ENCODE measurements around the gene SHC1. TPM values are rescaled to one million over a fixed set of nuclear protein-coding genes. Genes with fewer than 3 reads are reported as not detected.
"Not testable (repeated sequence)": the region's sequence is repeated elsewhere in the genome, so short reads cannot be mapped to it uniquely, and the experiment has no call there.

SHC1 gene
- total RNA-seq, 1 donor: 59.5 TPM

DNA sequence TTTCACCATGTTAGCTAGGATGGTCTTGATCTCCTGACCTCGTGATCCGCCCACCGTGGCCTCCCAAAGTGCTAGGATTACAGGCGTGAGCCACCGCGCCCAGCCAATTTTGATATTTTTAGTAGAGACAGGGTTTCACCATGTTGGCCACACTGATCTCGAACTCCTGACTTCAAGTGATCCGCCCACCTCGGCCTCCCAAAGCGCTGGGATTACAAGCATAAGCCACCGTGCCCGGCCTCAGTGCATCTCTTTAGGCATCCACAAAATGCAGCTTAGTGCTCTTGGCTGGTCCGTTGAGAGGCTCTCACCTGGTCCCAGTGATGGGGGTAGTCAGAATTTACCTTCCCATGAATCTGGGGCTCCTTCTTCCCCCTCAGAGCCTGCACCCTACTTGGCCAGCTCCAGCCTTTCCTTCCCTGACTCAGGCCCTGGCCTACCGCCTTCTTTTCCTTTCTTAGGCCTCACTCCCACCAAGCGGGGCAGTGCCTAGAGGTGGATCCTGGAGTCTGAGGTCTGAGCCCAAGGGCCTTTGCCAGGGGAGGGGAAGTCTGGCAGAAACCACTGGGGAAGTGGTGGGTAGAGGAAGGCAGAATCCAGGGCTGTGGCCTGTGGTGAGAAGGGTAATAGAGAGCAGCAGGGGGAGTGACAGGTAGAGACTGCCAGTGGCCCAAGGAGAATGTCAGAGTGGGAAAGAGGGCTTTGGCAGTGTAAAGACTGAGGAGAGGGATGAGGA, 26.6 kb upstream of the SHC1 start:
- peak in 2 of 3 donors; percentile 58 to 66 for DNase-seq (ENCODE audit: low read depth in 2 of 3, low spot score in 2 of 3)

DNA sequence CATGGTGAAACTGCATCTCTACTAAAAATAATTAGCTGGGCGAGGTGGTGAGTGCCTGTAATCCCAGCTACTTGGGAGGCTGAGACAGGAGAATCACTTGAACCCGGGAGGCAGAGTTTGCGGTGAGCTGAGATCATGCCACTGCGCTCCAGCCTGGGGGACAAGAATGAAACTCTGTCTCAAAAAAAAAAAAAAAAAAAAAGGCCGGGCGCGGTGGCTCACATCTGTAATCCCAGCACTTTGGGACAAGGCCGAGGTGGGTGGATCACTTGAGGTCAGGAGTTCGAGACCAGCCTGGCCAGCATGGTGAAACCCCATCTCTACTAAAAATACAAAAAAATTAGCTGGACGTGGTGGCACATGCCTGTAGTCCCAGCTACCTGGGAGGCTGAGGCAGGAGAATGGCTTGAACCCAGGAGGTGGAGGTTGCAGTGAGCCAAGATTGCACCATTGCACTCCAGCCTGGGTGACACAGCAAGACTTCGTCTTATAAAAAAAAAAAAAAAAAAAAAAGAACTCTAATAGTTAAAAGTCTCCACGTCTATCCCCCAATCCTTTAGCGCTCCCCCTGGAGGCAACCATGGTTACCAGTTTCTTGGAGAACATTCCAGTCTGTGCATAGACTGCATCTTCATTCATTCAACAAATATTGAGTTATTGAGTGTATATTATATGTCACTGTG, 24.9 kb upstream of the SHC1 start:
- peak in 1 of 3 donors; percentile 51 for DNase-seq (ENCODE audit: low read depth in 2 of 3, low spot score in 2 of 3)

DNA sequence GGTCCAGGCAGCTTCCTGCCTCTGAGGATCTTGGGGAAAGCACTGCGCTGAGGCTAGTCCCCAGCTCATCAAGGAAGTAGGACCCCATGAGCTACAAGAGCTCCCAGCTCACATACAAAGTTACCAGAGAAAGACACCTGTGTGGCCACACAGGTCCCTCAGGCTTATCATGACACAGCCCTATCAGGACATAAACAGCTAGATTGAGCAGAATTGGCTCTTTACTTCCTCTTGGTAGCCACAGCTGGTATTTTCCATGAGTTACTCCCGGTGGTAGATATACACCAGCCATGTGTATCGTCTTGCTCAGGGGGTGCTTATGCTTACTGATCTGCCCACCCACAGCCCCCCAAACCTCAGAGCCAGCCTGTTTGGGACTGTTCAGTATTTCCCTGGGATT, 24.0 kb upstream of the SHC1 start:
- no peak for DNase-seq (ENCODE audit: low read depth in 2 of 3, low spot score in 2 of 3)

DNA sequence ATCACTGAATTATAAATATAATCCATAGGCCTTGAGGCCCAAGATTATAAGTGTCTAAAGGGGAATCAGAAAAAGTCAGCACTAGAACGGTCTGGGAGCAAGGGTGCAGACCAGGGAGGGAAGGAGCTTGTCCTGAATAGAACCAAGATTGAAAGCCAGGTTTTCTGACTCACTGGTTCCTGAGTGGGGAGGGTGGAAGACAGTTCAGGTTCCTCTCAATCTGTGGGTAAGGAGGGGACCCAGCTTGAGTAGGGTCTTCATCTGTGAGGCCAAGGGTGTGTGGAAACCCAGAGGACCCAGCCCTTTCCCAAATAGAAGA, 23.7 kb upstream of the SHC1 start:
- no peak for DNase-seq (ENCODE audit: low read depth in 2 of 3, low spot score in 2 of 3)

DNA sequence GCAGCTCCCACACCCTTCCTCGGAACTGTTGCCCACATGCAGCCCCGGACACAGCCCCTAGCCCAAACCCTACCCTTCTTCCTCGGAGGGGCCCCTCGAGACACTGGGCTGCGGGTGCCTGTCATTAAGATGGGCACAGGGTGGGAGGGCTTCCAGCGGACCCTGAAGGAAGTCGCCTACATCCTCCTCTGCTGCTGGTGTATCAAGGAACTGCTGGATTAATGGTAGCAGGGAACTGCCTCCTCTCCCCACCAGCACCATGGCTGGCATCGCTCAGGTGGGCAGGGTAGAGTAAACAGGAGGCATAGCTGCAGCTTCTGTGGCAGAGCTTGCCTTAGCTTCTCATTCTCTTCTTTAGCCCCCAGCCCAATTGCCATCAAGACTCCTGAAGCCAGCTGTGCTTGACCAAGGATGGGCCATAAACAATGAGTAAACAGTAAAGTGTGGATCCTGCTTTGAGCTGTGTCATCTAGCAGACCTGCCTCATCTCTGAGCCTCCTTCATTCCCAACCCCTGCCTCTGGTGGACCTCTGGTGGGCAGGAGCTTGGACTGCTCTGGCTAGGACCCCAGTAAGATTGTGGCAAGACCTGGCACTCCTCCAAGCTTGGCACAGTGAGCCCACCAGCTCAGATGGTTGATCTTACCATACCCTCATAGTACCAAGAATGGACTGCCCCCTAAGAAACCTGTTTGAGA, 23.2 kb upstream of the SHC1 start, which contains the start of gene LENEP:
Gene LENEP (plus strand): TSS at position 15 of the 697 bp plus-strand sequence. CDS start 22 bp downstream, at position 37.
- DNase-seq (ENCODE audit: low read depth in 2 of 3, low spot score in 2 of 3): no peak

DNA sequence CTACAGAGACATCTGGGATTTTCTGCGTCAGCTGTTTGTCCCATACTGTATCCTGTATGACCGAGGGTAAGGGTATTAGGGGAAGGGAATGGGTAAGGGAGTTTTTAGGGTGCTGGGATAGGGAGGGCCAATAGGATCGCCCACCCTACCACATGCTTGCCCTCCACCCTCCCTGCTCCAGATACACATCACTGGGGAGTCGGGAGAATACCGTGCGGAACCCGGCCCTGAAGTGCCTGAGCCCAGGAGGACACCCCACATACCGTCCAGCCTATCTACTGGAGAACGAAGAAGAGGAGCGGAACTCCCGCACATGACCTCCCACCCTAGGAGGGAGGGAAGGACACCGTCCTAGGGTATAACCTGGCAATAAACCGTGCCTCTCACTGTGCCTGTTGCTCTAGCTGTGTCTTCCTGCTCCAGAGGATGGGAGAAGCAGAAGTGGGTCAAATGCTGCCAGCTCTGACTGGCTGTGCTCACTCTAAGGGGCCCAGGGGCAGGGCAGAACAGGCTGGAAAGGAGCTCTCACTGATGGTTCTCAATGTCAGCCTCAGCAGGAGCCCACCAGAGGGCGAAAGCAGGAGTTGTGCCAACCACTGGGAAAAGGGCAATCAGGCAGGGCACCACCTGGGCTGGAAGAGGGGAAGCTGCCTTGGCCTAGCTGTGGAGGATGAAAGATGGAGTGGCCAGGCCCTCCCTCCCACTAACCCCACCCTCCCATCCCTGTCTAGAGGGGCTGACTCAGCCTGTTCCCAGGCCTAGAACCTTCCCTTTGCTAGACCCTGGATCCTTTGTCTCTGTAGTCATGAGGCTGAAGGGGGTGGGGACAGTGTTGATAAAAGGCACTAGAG, 22.4 kb upstream of the SHC1 start:
- no peak for DNase-seq (ENCODE audit: low read depth in 2 of 3, low spot score in 2 of 3)

DNA sequence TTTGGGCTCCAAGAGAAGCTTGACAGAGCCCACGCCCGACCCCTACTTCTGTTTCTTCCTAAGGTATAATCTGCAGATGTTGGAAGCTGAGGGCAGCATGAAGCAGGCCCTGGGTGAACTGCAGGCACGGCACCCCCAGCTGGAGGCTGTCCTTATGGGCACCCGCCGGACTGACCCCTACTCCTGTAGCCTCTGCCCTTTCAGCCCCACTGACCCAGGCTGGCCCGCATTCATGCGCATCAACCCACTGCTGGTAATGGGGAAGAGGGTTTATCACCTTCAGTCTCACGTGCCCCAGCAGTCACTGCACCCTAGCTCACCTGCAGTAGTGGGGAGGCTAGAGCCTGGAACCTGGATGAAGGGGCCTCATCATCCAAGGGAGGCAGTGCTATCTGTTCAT, 19.7 kb upstream of the SHC1 start:
- no peak for DNase-seq (ENCODE audit: low read depth in 2 of 3, low spot score in 2 of 3)

DNA sequence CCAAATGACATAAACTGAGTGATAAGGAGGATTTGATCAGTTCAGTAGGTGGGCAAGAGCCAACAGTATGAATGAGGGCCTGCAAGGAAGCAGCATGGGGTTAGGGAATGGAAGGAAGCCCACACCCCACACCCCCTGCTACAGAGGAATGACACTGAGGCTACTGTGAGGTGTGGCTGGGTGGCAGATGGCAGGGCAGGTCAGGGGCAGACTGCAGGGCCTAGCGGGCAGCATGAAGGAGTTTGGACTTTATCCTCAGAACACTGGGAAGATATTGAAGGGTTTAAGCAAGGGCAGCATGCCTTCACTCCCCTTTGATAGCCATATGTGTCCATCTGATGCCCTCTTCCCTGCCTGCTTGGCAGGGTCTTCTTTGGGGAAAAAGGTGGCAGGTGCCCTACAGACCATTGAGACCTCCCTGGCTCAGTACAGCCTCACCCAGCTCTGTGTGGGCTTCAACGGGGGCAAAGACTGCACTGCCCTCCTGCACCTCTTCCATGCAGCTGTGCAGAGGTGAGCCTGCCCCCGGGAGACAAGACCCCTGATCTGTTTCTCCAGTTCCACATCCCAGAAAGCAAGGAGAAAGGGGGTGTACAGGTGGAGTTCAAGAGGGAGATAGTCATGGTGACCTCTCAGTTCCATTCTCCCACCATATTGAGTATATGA, 18.8 kb upstream of the SHC1 start:
- no peak for DNase-seq (ENCODE audit: low read depth in 2 of 3, low spot score in 2 of 3)

DNA sequence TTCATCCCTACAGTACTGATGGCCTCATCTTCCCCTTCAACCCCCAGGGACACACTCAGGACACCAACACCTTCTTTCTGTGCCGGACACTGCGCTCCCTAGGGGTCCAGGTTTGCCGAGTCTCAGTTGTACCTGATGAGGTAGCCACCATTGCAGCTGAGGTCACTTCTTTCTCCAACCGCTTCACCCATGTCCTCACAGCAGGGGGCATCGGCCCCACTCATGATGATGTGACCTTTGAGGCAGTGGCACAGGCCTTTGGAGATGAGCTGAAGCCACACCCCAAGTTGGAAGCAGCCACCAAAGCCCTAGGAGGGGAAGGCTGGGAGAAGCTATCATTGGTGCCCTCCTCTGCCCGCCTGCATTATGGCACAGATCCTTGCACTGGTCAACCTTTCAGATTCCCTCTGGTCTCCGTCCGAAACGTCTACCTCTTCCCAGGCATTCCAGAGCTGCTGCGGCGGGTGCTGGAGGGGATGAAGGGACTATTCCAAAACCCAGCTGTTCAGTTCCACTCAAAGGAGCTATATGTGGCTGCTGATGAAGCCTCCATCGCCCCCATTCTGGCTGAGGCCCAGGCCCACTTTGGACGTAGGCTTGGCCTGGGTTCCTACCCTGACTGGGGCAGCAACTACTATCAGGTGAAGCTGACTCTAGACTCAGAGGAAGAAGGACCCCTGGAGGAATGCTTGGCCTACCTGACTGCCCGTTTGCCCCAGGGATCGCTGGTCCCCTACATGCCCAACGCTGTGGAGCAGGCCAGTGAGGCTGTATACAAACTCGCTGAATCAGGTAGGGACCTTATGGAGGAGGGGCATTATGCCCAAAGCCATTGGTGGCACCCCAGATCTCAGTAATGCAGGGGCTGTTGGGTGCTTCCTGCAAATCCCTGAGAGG, 17.8 kb upstream of the SHC1 start:
- no peak for DNase-seq (ENCODE audit: low read depth in 2 of 3, low spot score in 2 of 3)

DNA sequence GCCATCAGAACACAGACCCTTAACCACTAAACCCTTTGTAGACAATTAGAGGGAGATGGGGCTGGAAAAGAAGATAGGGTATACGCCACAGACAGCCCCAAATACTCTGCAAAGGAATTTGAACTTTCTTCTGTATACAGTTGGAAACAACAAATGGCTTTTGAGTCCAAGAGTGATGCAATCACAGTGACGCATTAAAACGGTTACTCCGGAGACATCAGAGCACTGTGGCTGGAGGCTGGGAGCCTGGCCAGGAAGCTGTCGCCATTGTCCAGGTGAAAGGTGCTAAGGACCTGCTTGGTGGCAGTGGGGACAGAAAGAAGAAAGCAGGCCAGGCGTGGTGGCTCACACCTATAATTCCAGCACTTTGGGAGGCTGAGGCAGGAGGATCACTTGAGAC, 16.8 kb upstream of the SHC1 start:
- no peak for DNase-seq (ENCODE audit: low read depth in 2 of 3, low spot score in 2 of 3)

DNA sequence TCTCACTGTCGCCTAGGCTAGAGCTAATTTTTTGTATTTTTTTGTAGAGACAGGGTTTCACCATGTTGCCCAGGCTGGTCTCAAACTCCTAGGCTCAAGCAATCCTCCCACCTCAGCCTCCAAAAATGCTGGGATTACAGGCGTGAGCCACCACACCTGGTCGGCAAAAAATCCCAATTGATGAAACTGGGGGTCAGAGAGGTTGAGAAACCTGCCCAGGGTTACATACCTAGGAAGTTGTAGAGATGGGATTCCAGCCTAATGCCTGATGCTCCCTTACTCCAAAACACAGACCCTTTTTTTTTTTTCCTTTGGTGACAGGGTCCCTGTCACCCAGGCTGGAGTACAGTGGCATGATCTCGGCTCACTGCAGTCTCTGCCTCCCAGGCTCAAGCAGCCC, 16.2 kb upstream of the SHC1 start:
- not testable (repeated sequence) for DNase-seq (ENCODE audit: low read depth in 2 of 3, low spot score in 2 of 3)

DNA sequence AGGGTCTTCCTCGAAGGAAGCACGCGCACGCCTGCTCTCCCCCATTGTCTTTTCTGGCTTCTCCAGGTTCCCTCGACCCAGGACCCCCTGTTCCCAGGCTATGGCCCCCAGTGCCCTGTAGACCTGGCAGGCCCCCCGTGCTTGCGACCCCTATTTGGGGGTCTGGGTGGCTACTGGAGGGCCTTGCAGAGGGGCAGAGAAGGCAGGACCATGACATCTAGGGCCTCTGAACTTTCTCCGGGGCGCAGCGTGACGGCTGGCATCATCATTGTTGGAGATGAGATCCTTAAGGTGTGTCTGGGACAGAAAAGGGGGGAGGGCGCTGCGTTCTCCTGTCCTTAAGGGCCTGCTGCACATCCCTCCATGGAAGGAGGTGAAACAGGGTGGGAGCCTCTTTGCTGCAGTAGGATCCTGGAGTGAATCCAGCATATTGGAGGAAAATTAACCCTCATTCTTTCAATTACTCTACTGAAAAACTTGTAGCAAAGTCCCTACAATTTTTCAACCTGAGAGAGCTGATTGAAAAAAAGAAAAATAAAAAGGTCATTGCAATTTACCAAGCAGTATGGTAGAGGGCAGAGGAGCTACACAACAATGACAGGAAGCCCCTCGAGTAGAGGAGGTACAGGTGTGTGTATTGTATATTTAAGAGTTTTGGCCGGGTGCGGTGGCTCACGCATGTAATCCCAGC, 13.4 kb upstream of the SHC1 start:
- no peak for DNase-seq (ENCODE audit: low read depth in 2 of 3, low spot score in 2 of 3)

DNA sequence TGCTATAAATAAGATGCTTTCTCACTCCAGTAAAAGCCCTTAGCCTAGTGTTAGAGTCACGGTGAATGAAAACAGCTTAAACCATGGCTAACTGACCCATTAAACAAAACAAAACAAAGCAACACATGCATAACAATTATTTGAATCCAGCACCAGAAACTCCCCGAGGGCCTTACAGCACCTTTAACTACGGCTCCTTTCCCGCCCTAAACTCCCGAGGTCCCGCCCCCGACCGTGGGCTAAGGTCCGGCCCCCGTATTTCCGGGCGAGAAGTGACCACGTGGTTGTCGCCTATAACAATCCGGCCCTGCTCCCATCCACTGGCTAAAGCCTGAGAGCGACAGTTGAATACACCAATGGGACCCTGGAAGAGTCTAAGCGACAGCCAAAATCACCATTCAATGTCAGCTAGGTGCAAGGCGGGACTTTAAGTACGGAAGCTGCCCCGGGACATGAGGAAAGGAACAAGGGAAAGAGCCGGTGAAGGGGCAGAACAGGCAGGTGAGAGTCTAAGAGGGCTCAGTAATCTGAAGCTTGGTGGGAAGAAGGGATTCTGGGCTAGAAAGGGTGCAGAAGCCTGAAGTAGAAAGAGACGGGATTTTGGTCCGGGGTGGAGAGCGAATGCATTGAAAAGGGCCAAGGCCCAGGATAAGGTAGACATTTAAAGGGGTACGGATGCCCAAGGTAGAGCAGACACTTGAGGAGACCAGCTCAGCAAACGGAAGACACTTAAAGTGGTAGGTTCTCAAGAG, 12.5 kb upstream of the SHC1 start, which contains the start of gene FLAD1:
Gene FLAD1 (plus strand): TSS at position 448 of the 752 bp plus-strand sequence. CDS start 351 bp downstream, outside the sequence.
- peak; percentile 85 to 99 (median 99) for DNase-seq (ENCODE audit: low read depth in 2 of 3, low spot score in 2 of 3)

DNA sequence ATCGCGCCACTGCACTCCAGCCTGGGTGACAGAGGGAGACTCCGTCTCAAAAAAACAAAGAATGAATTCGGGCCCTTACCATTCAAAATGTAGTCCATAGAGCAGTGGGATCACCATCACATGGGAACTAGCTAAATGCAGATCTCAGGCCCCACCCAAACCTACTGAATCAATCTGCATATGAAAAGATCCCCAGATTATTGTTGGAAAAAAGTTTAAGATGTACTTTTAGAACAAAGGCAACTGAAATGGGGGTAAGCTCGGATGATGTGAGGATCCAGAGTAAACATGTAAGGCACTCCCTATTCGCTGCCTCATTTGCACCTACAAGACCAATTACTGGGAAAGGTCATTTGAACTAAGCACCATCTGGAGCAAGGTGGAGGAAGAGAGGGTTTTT, 11.8 kb upstream of the SHC1 start:
- DNase-seq (ENCODE audit: low read depth in 2 of 3, low spot score in 2 of 3): no peak

DNA sequence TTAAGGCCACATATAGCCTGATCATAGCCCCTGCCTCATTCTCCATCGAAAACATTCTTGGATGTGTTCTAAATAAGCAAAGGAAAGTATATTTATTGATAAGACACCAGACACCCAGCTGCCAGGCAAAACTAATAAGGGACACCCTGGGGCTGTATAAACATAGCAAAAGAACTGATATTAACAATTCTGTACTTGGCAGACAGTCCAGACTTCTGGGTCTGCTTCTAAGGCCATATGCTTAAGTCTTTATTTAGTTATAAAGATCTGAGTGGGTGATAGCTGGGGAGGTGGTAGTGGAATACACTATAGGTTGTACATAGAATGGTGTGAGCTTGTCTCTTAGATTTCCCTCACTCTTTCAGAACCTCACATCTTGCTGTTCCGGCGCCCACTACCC, 7.8 kb upstream of the SHC1 start:
- no peak for DNase-seq (ENCODE audit: low read depth in 2 of 3, low spot score in 2 of 3)

DNA sequence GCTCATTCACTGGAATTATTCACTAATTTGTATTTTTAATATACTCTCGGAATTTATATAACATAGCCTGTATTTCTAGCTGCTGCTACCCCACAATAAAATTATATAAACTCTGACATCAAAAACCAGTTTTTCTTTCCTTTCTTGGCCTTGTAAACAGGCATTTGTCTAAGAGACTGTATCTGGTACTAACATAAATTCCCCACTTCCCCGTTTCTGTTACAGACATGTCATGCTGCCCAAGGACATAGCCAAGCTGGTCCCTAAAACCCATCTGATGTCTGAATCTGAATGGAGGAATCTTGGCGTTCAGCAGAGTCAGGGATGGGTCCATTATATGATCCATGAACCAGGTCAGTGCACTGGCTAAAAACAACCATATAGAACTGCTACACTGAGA, 7.2 kb upstream of the SHC1 start:
- not testable (repeated sequence) for DNase-seq (ENCODE audit: low read depth in 2 of 3, low spot score in 2 of 3)

DNA sequence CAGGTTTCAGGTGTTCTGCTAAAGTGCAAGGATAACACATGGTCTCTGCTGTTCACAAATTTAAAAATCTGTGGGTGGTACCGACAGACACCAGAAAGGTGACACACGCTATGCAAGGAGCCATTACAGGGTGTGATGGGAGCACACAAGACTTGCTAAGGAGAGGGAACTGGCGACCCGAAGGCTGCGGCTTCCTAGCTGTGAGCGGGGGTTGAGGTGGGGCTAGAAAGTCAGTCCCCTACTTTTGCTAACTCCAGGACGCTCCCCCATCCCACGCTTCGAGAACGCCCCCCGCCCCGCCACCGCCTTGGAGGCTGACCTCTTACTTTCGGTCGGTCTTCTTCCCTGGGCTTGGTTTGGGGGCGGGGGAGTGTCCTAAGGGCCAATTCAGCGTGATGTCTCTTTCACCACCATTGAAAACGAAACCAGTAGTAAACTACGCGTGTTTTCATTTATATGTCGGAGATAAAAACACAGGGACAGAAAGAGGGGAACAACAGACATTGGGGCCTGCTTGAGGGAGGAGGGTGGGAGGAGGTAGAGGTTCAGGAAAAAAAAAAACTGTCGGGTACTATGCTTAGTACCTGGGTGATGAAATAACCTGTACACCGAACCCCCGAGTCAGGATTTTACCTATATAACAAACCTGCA, 5.0 kb upstream of the SHC1 start:
- peak in 2 of 3 donors; percentile 62 to 69 for DNase-seq (ENCODE audit: low read depth in 2 of 3, low spot score in 2 of 3)

Measured in hematopoietic multipotent progenitor cell (in vitro differentiated cells).